ENCODE measurements around the gene NDUFS6.
A peak's percentile ranks its signal among the peaks of the same experiment; 100 is the strongest.

Gene NDUFS6

DNA sequence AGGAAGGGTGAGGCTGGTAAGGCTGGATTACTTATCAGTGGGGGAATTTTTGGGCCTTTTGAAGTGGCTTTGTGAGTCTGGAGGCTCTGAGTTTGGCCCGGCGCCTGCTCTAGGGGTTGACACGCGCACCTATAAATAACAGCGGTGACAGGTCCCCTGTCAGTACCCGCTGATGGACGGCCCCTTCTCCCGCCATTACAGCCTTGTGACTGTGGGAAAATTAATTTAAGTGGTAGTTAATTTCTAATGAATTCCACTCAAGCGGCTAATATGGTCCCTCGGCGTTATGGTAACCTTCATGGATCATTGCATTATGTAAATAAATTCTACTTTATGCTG lies 18.0 kb upstream of the NDUFS6 start:
- Histone ChIP-seq H3K4me2 (ENCODE audit: low read length) (peak overlapping the region; percentile 75), H3K4me1 (ENCODE audit: control insufficient read depth, low read length) (peaks cover 49% of the 10 kb centered on the region)

GRCh38 chr5:1784197-1785050 lies 16.8 kb upstream of the NDUFS6 start:
- Histone ChIP-seq H3K9me3 (ENCODE audit: control insufficient read depth, insufficient read depth, low read length) (no peaks in the 10 kb centered on the region), H3K9me2 (replicated peaks; ENCODE audit: control insufficient read depth, low read length) (no peaks in the 10 kb centered on the region), H3K4me2 (ENCODE audit: low read length) (peak overlapping the region; percentile 75), H4K20me1 (ENCODE audit: control insufficient read depth, insufficient read depth, low read depth, low read length) (no peaks in the 10 kb centered on the region), H3K4me3 (ENCODE audit: low read length) (peak overlapping the region; percentile 77), H3K4me1 (ENCODE audit: control insufficient read depth, low read length) (peaks cover 57% of the 10 kb centered on the region), H3F3A (ENCODE audit: control insufficient read depth, insufficient read depth) (peaks cover 11% of the 10 kb centered on the region), H3K36me3 (ENCODE audit: control insufficient read depth, low read length) (no peaks in the 10 kb centered on the region), H3K79me2 (ENCODE audit: control insufficient read depth, low read length) (no peaks in the 10 kb centered on the region), H3K27me3 (ENCODE audit: control insufficient read depth, low read length) (no peaks in the 10 kb centered on the region), H3K27ac (ENCODE audit: low read depth, low read length) (peak overlapping the region; percentile 86)
- TF ChIP-seq CTCF (IDR thresholded peaks at IDR 0.05; ENCODE audit: low read depth, low read length, poor library complexity, severe bottlenecking) = no peak
- no peak for TF ChIP-seq EZH2phosphoT487 (IDR thresholded peaks at IDR 0.05; ENCODE audit: borderline replicate concordance, low read length)

More for the DNA sequence above, 18.0 kb upstream of the NDUFS6 start:
- no peaks in the 10 kb centered on the region for H3K27me3 ChIP-seq (ENCODE audit: control insufficient read depth, low read length)
- H3F3A ChIP-seq (ENCODE audit: control insufficient read depth, insufficient read depth) = peaks cover 8% of the 10 kb centered on the region
- H3K4me3 ChIP-seq (ENCODE audit: low read length) = peak overlapping the region; percentile 77
- H3K9me2 ChIP-seq (replicated peaks; ENCODE audit: control insufficient read depth, low read length) = no peaks in the 10 kb centered on the region
- no peaks in the 10 kb centered on the region for H4K20me1 ChIP-seq (ENCODE audit: control insufficient read depth, insufficient read depth, low read depth, low read length)
- H3K79me2 ChIP-seq (ENCODE audit: control insufficient read depth, low read length) = no peaks in the 10 kb centered on the region
- peak overlapping the region; percentile 86 for H3K27ac ChIP-seq (ENCODE audit: low read depth, low read length)
- H3K36me3 ChIP-seq (ENCODE audit: control insufficient read depth, low read length) = no peaks in the 10 kb centered on the region
- no peaks in the 10 kb centered on the region for H3K9me3 ChIP-seq (ENCODE audit: control insufficient read depth, insufficient read depth, low read length)
- no peak for TF ChIP-seq EZH2phosphoT487 (IDR thresholded peaks at IDR 0.05; ENCODE audit: borderline replicate concordance, low read length)
- no peak for TF ChIP-seq CTCF (IDR thresholded peaks at IDR 0.05; ENCODE audit: low read depth, low read length, poor library complexity, severe bottlenecking)

DNA sequence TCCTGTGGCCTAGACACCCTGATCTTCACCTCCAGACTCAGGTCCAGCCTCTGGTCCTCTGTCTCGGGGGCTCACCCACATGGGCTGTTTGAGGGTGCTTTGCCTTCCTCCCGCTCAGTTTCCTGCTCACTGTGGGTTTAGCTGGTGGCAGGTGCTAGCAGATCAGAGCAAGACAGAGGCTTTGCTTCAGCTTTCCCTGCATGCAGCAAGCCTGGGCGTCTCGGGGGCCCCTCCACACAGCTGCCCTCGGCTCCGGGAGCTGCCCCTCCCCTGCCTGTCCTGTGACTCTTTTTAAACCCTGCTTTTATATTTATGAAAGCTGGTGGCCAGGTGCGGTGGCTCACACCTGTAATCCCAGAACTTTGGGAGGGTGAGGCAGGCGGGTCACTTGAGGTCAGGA lies 16.1 kb upstream of the NDUFS6 start:
- H3K9me2 ChIP-seq (replicated peaks; ENCODE audit: control insufficient read depth, low read length) = no peaks in the 10 kb centered on the region
- peak overlapping the region; percentile 75 for H3K4me2 ChIP-seq (ENCODE audit: low read length)
- TF ChIP-seq EZH2phosphoT487 (IDR thresholded peaks at IDR 0.05; ENCODE audit: borderline replicate concordance, low read length) = no peak
- TF ChIP-seq CTCF (IDR thresholded peaks at IDR 0.05; ENCODE audit: low read depth, low read length, poor library complexity, severe bottlenecking) = no peak
- H3F3A ChIP-seq (ENCODE audit: control insufficient read depth, insufficient read depth) = peaks cover 11% of the 10 kb centered on the region
- no peaks in the 10 kb centered on the region for H3K27me3 ChIP-seq (ENCODE audit: control insufficient read depth, low read length)
- H3K9me3 ChIP-seq (ENCODE audit: control insufficient read depth, insufficient read depth, low read length) = no peaks in the 10 kb centered on the region
- H3K36me3 ChIP-seq (ENCODE audit: control insufficient read depth, low read length) = no peaks in the 10 kb centered on the region
- peaks cover 63% of the 10 kb centered on the region for H3K4me1 ChIP-seq (ENCODE audit: control insufficient read depth, low read length)
- H3K4me3 ChIP-seq (ENCODE audit: low read length) = 0 out of 2 replicates have a peak overlapping the region, but pooled peaks have one; percentile 1
- H3K27ac ChIP-seq (ENCODE audit: low read depth, low read length) = peak overlapping the region; percentile 34
- no peaks in the 10 kb centered on the region for H3K79me2 ChIP-seq (ENCODE audit: control insufficient read depth, low read length)
- H4K20me1 ChIP-seq (ENCODE audit: control insufficient read depth, insufficient read depth, low read depth, low read length) = no peaks in the 10 kb centered on the region

Data from DOHH2 (cell line).